Panc1 (cell line): Measurements from ENCODE around the gene SNAP25. TPM values are rescaled to one million over a fixed set of nuclear protein-coding genes. Genes with fewer than 3 reads are reported as not detected.

Source experiments
- ATAC-seq: fragments of 200-7000 bp; cut with Tn5 transposase; 2 replicates; pipeline ENCODE4 v1.9.1; 2020; ENCODE audit warnings: mild to moderate bottlenecking, moderate library complexity
- BruUV-seq: library from RNA; stranded (reverse); fragments of 400-500 nt; replicated peaks from 2 replicates; lab custom pipeline; 2021; lab: Mats Ljungman, UMichigan
- CTCF ChIA-PET: fragments of 300-600 bp; sonication (Branson Sonifier 250); formaldehyde crosslinking; loops from one replicate; lab custom pipeline; 2022; ENCODE audit warnings: antibody characterized with exemption; lab: Charles Lee
- POLR2A ChIA-PET: fragments of 300-600 bp; sonication (Branson Sonifier 250); formaldehyde crosslinking; loops from one replicate; lab custom pipeline; 2022; ENCODE audit warnings: antibody characterized with exemption; lab: Charles Lee
- DNase-seq: peaks from one replicate; pipeline ENCODE4 v3.0.0-alpha.2; 2010; ENCODE audit warnings: low read depth, low spot score
- H3K27ac ChIP-seq: 2 replicates; pipeline ENCODE4 v1.5.1; 2011; ENCODE audit warnings: mild to moderate bottlenecking, low read length, inconsistent platforms
- H3K27me3 ChIP-seq: fragments of 200-500 bp; sonication (Bioruptor generic); 2 replicates; pipeline ENCODE4 v1.6.0; 2014; ENCODE audit warnings: low read length, inconsistent platforms; ENCODE audit not compliant: control insufficient read depth, insufficient read depth
- H3K36me3 ChIP-seq: fragments of 200-500 bp; sonication (Bioruptor generic); 2 replicates; pipeline ENCODE4 v1.5.1; 2014; ENCODE audit warnings: inconsistent platforms, mild to moderate bottlenecking, low read length, moderate library complexity; ENCODE audit not compliant: control insufficient read depth, insufficient read depth
- H3K4me1 ChIP-seq: 2 replicates; pipeline ENCODE4 v1.5.1; 2011; ENCODE audit warnings: inconsistent platforms, mild to moderate bottlenecking, low read length, moderate library complexity; ENCODE audit not compliant: control insufficient read depth, insufficient read depth
- H3K4me3 ChIP-seq, 2 experiments: 2 replicates each; pipeline ENCODE4 v1.5.1; 2011 to 2012; ENCODE audit warnings: low read depth in 2 of 2, low read length in 2 of 2, mild to moderate bottlenecking in 2 of 2, inconsistent platforms in 1 of 2, moderate library complexity in 1 of 2
- H3K9me3 ChIP-seq: fragments of 200-500 bp; sonication (Bioruptor generic); 2 replicates; pipeline ENCODE4 v1.5.1; 2014; ENCODE audit warnings: low read depth, mild to moderate bottlenecking, inconsistent platforms, low read length, moderate library complexity; ENCODE audit not compliant: control insufficient read depth, insufficient read depth
- CTCF ChIP-seq: fragments of 450-650 bp; IDR thresholded peaks from 2 replicates; pipeline ENCODE4 v1.5.1; 2017; ENCODE audit warnings: mild to moderate bottlenecking
- POLR2AphosphoS5 ChIP-seq: IDR thresholded peaks from 2 replicates; pipeline ENCODE4 v1.6.1; 2012; ENCODE audit warnings: mild to moderate bottlenecking, low read depth, low read length, moderate library complexity
- REST ChIP-seq, 2 experiments: IDR thresholded peaks; 2 replicates each; pipeline ENCODE4 v1.6.1; 2011 to 2012; ENCODE audit warnings: low read depth in 2 of 2, control low read depth in 1 of 2, low read length in 1 of 2, mild to moderate bottlenecking in 1 of 2, moderate library complexity in 1 of 2; ENCODE audit not compliant: insufficient read depth in 1 of 2
- SIN3A ChIP-seq: IDR thresholded peaks from 2 replicates; pipeline ENCODE4 v1.6.1; 2012; ENCODE audit warnings: low read depth, mild to moderate bottlenecking, low read length, moderate library complexity, borderline replicate concordance; ENCODE audit not compliant: insufficient read depth
- TCF7L2 ChIP-seq: IDR thresholded peaks from 2 replicates; pipeline ENCODE4 v1.6.1; 2011; ENCODE audit warnings: mild to moderate bottlenecking, low read depth, low read length, inconsistent platforms
- in situ Hi-C: cut with HindIII; loops from 2 replicates; pipeline ENCODE4 v1.10.0; 2016; ENCODE audit warnings: low sequenced_read_pairs, low pct_unique_long_range_greater_than_20kb
- intact Hi-C: fragments of 100-400 bp; cut with micrococcal nuclease; formaldehyde crosslinking; loops from one replicate; pipeline ENCODE4 v1.10.0; 2022; ENCODE audit not compliant: unreplicated experiment
- total RNA-seq: library from RNA; stranded (reverse); gene quantifications from one replicate; pipeline ENCODE4 v1.2.1, GENCODE V29; 2021; ENCODE audit not compliant: unreplicated experiment

SNAP25 gene
- total RNA-seq, 1 experiment from 2014 or later: 0.69 TPM

- no TSS peak for BruUV-seq
- intact Hi-C loops (no loop called here), in situ Hi-C loops (no loop called here)
- no peak for TF ChIP-seq SIN3A
- TF ChIP-seq POLR2AphosphoS5: no peak
- no peak for TF ChIP-seq REST (IDR thresholded peaks at IDR 0.05; ENCODE audit: insufficient read depth in 1 of 2, low read depth in 2 of 2, low read length in 1 of 2)
- no peak for TF ChIP-seq TCF7L2
- no peak for TF ChIP-seq CTCF
- Histone ChIP-seq H3K4me1 (no peaks in the 10 kb centered on the region), H3K36me3 (no peaks in the 10 kb centered on the region), H3K27me3 (0 out of 2 replicates have a peak, but pooled peaks cover 2% of the 10 kb centered on the region), H3K9me3 (no peaks in the 10 kb centered on the region), H3K27ac (no peak overlapping the region), H3K4me3 (no peak overlapping the region)
- ChIA-PET CTCF (no interaction called here), POLR2A (no interaction called here)
- ATAC-seq (no peak), DNase-seq (no peak)
Measured at GRCh38 chr20:10339609-10340008, 121.0 kb downstream of the SNAP25 start.

GRCh38 chr20:10342152-10342551, 123.5 kb downstream of the SNAP25 start:
- ATAC-seq (no peak), DNase-seq (no peak)
- H3K9me3 ChIP-seq: no peaks in the 10 kb centered on the region
- ChIA-PET POLR2A (no interaction called here), CTCF (interaction anchor here (0.5 kb wide), 1 partner anchor 67 kb away, joined by 8 read pairs; no protein-coding TSS in a partner anchor)
- no TSS peak for BruUV-seq
- H3K27me3 ChIP-seq: no peaks in the 10 kb centered on the region
- in situ Hi-C loops: no loop called here
- H3K4me3 ChIP-seq: no peak overlapping the region
- no peaks in the 10 kb centered on the region for H3K36me3 ChIP-seq
- H3K4me1 ChIP-seq: no peaks in the 10 kb centered on the region
- TF ChIP-seq POLR2AphosphoS5 (no peak), REST (IDR thresholded peaks at IDR 0.05; ENCODE audit: insufficient read depth in 1 of 2, low read depth in 2 of 2, low read length in 1 of 2) (no peak)
- intact Hi-C loops: no loop called here
- no peak overlapping the region for H3K27ac ChIP-seq
